ENCODE results near the gene LMNB1.

The LMNB1 gene

DNA sequence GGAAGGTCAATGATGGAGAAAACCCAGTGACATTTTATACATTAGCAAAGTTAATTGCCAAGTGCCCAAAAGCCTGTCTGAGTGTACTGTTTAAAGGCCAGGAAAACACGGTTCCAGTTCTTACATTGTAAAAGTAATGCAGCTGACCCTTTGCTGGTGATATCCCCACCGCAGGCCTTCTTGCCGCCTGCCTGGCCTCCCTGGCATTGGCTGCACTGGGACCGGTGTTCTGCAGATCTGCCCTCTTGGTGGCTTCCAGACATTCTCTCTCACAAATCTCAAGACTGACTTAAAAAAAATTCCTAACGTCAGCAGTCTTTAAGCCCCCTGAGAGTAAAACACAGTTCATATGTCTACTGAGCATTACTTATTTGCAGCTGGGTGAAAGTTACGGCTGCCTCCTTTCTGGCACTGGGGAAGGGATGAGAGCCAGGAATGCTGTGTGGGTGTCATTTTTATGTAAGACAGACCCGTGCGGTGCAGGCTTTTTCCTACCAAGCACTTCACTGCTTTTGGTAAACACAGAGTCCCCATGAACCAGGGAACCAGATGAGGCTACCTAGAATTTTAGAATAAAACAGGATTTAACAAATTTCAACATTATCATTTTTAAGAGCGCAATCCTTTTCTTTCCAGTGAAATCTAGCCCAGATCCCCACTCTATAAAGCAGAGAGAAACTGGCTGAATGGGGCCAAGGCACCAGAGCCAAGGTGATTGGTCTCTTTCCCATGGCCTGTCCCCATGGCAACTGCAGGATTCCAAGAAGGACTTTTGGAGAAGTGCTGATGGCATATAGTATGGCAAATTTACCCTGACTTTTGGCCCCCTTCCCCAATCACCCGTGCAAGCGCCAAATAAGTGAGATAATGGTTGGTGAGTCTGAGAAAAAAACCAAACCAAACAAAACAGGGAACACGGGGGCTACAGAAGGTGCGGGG, 80.8 kb downstream of the LMNB1 start:
- DNase-seq: no peak

DNA sequence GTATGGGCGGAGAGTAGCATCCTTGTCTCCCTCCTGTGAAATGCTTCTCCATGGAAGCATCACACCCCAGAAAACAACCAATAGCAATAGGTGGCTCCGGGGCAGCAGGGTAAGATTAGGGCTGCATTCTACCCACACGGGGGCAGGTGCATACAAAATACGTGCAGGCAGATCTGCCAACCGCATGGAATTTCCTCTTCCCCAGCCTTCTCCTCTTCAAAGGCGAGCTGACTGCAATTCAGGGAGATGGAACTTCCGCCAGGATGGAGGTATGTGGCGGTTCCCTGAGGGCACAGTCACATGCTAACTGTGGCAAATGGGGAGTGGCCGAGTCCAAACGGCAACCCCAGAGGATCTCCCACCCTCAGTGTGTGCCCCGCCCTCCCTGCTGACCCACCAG, 81.5 kb downstream of the LMNB1 start:
- DNase-seq: no peak

DNA sequence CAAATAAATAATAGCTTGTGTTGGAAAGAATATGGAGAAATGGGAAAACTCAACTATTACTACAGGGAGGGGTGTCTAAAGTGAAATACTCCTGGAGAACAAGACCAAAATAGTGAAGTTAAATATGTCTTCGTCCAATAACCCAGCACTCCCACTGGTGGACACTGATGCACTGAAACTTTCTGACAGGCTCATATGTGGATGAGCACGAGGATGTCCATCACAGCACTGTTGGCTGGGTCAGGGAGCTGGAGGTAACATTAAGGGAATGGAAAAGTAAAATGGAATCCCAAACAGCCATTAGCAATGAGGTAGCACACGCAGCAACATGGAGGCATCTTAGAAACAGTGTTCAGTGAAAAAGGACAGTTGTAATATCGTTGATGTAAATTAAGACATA, 86.5 kb downstream of the LMNB1 start:
- DNase-seq: no peak

DNA sequence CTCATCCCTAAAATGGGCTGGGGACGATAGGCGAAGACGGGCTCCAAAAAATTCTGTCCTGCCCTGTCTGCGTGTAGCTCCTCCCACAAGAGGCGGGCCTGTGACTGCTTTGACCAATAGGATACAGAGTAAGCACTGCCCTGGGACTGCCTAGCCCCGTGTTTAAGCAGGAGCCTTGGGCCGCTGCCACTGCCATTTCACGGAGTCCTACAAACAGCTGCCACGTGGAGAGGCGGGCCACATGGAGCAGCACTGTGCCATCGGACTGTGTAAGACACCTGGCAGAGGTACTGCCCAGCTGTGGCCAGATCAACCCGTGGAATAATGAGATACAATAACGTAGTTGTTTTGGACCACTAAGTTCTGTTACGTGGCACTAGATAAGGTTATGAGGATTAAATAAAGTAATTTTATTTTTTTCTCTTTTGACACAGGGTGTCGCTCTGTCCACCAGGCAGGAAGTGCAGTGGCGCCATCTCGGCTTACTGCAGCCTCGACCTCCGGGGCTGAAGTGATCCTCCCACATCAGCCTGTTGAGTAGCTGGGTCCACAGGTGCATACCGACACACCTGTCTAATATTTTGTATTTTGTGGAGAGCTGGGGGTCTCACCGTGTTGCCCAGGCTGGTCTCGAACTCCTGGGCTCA, 87.2 kb downstream of the LMNB1 start:
- no peak for DNase-seq

DNA sequence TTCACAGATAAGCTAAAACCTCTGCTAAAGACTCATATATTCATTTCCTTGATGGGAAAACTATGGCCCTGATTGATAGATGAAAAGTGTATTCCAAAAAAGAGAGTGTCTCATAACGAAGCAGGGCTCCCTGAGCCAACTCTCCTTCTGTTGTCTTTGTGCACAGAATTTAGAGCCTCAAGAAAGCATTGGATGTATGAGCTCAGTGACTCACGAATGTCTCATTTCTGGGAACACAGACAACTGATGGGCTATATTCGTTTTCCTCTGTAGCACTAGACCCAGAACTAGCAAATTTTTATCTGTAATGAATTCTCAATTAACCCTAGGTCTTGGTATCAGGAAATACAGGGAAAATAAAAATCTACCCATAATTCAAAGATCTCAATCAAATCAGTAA, 88.4 kb downstream of the LMNB1 start:
- no peak for DNase-seq

GRCh38 chr5:126866851-126867636, 90.1 kb downstream of the LMNB1 start:
- no peak for DNase-seq

DNA sequence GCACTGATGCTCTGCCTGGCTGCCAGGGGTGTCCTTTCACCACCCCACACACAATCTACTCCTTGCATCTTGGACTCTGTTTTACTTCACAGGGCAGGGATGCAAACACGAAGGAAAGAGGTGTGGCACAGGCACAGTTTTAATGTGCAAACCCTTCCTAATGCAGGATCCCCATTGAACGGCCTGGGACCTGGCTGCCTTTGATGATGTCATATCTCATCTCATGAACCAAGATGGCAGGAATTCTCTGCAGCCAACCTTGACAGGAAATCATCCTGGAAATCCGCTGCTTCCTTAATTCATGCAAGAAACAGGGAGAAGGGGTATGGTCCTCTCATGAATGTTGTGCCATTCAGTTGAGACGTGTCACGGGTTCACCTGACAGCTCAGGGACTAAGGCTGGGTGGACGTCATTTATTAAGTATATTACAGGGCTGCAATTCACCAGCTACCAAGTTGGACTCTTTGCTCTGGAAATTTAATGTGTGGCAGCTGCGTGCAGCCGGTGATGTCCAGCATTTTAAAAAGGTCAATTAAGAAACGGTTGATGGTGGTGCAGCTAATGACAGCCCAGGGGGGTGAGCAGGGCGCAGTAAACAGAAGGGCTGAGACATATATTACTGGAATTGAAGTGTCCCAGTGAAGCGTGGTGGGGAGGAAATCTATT, 91.5 kb downstream of the LMNB1 start:
- DNase-seq: no peak

GRCh38 chr5:126869005-126869451, 92.1 kb downstream of the LMNB1 start:
- DNase-seq: no peak

DNA sequence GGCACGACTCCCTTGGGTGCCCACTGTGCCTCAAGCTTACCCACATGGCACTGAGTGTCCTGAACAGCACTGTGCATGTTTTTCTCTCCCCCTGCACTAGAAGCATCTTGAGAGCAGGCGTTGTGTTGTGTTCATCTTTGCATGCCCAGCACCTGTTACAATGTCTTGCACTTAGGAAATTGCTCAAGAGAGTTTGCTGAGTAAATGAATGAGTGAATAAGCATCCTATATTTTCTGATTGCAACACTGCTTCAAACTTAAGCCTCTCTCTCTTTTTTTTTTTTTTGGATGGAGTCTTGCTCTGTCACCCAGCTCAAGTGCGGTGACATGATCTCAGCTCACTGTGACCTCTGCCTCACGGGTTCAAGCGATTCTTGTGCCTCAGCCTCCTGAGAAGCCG, 94.5 kb downstream of the LMNB1 start:
- DNase-seq: no peak

GRCh38 chr5:126872561-126873354, 95.8 kb downstream of the LMNB1 start:
- DNase-seq: no peak

DNA sequence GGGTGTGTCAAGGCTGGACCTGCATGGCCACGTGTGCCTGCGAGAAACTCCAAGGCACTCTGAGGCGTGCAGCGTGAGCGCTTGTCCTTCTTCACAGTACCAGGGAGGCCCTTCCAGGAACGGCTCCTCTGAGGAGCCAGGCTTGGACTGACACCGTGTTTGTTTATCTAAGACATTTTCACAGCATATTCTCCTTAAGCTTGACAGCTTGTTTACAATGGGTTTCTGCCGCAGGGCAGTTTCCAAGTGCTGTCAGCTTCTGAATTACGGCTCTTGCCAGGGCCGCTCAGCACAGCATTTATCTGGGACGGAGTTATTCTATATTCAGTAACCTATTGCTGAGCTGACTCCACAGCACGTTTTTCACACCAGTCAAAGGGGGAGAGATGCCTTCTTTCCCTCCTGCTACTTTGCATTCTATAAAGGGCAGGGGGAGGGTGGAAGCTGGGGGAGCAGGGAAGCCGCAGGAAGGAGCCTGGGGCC, 98.4 kb downstream of the LMNB1 start:
- no peak for DNase-seq

GRCh38 chr5:126877602-126878001, 100.7 kb downstream of the LMNB1 start:
- DNase-seq: no peak

DNA sequence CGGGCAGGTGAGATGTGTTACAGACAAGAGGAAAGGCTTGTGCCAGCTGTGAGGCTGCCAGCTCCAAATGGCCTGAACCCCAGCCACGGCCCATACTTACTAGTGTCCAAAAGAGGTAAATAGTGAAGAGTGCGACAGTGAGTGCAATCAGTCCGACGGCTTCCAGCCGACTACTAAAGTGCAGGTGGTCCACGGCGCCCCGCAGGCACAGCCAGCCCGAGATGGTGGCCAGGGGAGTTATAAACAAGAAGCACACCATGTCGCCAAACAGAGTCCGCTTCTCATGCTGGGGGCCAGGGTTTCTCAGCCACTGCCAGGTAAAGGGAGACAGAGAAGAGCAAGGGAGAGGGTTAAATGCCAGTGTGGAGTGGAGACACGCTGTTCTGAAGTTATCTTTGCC, 101.1 kb downstream of the LMNB1 start:
- no peak for DNase-seq

DNA sequence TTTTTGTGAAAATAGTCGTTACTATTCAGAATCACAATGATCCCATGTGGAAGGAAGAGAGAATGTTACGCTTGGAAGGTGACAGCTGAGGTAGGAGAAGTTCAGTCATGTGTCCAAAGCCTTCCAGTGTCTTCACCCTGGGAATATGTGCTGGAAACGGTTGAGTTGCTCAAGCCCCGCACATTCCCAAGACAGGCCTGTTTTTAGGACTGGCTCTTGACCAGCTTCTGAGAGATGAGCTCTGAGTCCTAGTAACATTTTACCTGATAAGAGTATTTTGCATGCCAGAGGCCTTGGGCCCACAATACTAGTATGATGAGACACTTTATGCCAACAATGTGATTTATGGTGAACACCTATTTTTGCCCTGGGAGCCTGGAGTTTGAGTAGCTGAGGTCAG, 101.7 kb downstream of the LMNB1 start:
- no peak for DNase-seq

DNA sequence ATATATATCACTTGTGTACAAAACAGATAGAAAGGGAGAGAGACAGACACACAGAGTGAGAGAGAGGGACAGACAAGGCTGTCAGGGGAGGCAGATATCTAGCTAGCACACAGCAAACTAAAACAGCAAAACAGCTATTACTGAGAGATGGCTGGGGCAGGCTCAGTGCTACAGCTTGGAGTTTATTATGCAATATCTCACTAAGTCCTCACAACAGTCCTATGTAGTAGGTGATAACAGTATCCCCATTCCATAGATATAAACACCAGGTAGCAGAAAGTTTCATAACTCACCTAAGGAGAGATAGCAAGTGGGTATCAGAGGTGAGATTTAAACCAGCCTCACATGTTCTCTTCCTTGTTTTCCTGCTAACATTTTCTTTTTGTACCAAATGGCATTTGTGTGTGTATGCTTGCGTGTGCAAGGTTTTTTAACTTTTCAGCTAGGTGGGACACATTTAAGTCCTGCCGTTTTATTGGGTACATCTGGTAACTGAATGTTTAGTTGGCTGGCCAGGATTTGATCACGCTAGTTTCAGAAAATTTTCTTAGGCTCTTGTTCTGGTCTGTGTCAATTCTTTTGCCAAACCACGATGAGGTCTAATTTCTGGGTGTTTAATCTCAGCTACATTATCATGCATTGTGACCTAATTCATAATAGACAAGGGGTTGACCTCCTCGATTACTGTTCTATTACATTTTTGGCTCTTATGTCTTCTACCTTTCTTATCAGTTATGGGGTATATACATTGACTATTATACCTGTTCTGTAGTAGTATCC, 105.1 kb downstream of the LMNB1 start:
- no peak for DNase-seq

DNA sequence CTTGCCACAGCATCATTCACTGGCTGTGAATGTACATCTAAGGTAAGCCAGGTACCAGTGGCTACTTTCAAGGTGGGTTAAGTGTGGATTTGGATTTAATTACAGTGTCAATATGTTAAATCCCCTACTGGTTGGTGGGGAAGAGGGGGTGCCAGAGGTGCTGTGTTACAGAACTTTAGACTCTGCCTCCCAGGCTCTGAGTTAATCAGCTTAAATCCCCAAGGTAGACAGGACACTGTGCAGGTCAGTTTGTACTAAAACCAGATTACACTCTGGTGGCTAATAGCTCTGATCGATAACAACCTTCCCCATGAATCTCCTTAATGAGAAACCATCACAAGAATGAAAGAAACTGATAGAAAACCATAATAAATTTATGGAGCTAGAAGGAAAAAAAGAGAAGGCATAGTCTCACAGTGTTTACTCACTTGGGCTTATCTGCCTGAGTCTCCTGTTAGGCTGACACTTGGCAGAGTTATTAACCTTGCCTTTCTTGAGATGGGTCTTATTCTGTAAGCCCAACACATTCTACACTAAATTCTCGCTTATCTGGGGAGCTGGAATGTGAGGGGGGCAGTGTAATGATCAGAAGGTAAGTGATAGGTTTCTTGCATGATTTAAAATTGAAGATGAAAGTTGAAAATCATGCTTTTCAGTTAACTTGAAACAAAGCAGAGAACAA, 106.8 kb downstream of the LMNB1 start:
- DNase-seq: no peak

DNA sequence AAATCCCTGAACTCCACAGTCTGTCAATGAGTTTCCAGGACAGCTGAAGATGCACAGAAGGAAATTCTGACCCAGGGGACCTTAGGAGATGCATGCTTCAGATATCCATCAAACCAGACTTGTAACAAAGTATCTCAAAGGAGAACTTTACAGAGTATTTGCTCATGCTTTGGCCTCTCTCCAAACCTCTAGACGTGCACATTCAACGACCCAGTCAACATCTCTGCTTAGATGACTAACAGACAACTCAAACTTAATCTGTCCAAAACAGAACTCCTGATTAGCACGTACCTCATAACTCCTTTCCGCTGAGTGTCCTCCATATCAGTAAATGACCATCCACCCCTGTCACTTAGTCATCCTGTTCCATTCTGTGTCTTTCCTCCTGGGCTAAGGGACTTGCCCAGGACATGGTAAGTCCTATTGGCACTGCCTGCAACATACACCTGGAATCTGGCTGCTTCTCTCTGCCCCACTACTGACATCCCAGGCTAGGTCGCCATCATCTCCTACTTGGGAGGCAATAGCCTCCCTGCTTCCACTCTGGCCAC, 107.4 kb downstream of the LMNB1 start:
- DNase-seq: no peak
